HG03432 (cell line): Measurements from ENCODE around the gene SGMS1.

Source experiments
- ATAC-seq: cut with Tn5 transposase; IDR thresholded peaks from one replicate; pipeline ENCODE4 v1.9.1; 2021; ENCODE audit warnings: mild to moderate bottlenecking, moderate library complexity; ENCODE audit not compliant: unreplicated experiment

Gene SGMS1

GRCh38 chr10:50407076-50407801 lies 216.5 kb downstream of the SGMS1 start:
- no peak for ATAC-seq

GRCh38 chr10:50406457-50407070 lies 217.2 kb downstream of the SGMS1 start:
- no peak for ATAC-seq

GRCh38 chr10:50405723-50406122 lies 218.0 kb downstream of the SGMS1 start:
- no peak for ATAC-seq

GRCh38 chr10:50404021-50404773 lies 219.6 kb downstream of the SGMS1 start:
- ATAC-seq = no peak

DNA sequence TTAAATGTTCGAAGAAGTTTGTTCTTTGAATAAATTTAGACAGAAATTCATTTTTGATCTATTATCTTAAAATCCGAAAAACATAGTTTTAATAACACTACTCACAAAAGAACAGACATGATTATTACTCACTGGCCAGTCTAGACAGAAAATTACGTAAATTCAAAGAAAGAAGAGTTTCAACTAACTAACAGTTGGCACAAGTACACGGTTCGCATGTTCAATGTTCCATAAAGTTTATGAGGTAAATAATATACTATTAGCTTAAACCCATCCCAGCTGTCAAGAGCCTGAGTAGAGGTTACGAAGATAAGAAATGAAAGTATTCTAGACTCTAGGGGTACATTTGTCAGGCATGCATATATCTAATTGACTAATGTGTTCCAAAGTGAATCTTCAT lies 220.7 kb downstream of the SGMS1 start:
- ATAC-seq = no peak

DNA sequence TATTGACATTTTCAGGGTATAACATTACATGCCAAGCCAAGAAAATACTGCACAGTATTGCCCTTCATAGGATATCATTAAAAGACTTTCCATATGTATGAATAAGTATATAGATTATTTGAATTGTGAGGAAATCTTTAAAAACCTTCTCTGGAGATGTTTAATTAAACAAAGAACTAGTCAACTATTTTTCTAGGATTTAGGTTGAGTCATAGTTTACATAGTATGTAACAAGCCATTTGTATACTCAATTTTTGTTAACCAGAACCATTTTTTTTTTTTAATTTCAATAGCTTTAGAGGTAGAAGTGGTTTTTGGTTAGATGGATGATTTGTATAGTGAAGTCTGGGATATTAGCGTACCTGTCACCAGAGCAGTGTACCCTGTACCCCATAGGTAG lies 221.3 kb downstream of the SGMS1 start:
- no peak for ATAC-seq

- ATAC-seq = no peak
Measured at GRCh38 chr10:50400694-50401093, 223.1 kb downstream of the SGMS1 start.

- ATAC-seq = no peak
Measured at GRCh38 chr10:50398823-50399222, 224.9 kb downstream of the SGMS1 start.

- ATAC-seq = no peak
Measured at GRCh38 chr10:50398381-50398780, 225.4 kb downstream of the SGMS1 start.

GRCh38 chr10:50397312-50398140 lies 226.2 kb downstream of the SGMS1 start:
- peak; percentile 46 for ATAC-seq

GRCh38 chr10:50396491-50397311 lies 227.1 kb downstream of the SGMS1 start:
- ATAC-seq = peak; percentile 87

DNA sequence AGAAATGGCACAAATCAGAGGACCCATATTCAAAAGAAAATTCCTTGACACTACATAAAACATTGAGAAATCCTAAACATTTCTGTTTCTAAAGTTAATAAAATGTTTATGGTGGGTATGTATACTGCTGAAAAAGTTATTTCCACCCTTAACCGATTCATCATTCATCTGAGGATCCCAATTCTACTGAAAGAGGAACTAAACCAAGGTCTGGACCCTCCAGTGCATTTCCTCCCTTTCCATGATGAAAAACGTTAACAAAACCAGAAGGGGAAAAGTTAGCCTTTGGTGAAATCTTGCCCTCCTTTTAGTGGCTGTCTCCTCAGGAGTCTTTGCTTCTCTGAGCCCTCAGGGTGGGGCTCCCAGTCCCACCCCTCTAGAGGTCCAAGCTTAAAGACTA lies 227.9 kb downstream of the SGMS1 start:
- no peak for ATAC-seq

GRCh38 chr10:50395271-50395670 lies 228.5 kb downstream of the SGMS1 start:
- ATAC-seq = no peak

DNA sequence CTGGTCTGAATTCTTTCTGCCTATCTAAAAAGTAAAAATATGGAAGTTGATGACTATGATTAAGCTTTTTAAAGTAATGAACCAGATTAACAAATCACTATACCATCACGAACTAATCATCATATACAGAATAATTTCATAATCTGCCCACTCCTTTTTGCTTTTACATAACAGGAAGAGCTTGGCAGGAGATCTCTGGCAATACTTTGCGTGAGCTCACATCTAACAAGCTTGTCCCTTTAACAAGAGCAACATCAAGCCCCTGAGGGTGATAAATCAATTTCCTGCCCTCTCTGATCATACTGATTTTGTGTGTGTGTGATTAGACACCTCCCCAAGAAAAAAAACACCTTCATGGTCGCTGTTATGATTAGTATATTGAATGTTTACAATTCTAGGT lies 228.9 kb downstream of the SGMS1 start:
- ATAC-seq = no peak

GRCh38 chr10:50393784-50394467 lies 229.8 kb downstream of the SGMS1 start:
- ATAC-seq = no peak

DNA sequence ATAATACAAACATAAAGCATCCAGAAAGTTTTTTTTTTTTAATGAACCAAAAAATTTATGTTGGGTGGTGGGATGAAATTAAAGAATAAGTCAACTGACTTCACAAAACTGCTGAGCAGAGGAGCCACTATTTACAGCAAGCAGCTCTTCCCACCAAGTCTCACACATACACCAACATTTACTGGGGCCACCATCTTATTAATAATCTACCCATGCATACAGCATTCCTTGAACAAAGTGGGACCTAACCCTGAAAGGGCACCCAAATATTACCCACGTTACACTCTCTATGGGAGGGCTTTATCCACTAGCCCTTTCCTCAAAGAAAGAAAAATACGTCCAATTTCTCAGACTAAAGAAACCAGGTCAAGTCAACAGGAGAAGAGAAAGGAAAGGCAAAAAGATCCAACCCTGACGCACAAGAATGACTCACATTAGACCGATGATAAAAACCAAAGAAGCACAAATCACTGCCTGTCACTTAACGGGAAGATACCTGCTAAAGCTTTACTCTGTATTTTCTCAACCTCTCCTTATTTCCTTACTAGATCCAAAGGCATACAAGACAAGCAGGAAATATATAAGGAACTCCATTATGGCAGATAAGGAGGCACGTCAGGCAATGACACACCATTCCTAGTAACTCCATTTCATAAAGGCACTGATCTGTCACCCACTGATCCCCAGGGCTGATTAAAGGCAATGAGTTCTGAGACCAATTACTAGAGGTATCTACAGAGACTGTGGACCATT lies 230.6 kb downstream of the SGMS1 start:
- ATAC-seq = no peak

DNA sequence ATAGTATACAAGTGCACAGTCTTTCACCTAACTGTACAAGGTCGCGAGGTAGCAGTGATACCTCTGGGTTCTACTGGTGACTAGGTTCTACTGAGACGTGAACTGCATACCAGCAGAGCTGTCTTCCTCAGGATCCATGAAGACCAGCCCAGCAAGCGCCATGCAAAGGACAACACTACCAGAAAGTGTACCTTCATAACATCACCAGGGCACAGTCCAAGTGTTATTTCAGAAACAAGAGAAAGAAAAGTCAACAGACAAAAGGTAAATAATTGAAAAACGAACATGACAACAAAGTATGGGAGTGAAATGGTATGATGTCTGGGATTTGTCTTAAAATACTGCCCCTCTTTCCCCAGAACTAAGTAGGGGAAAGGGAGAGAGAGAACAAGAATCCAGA lies 231.3 kb downstream of the SGMS1 start:
- no peak for ATAC-seq

GRCh38 chr10:50390302-50390701 lies 233.5 kb downstream of the SGMS1 start:
- ATAC-seq = no peak

GRCh38 chr10:50388181-50388580 lies 235.6 kb downstream of the SGMS1 start:
- ATAC-seq = no peak
